Neural progenitor cell (in vitro differentiated cells): ENCODE results near the gene ZNF423.

Experiments used
- EZH2 ChIP-seq: fragments of 200-600 bp; sonication (generic); IDR thresholded peaks from 2 replicates; pipeline ENCODE4 v1.6.1; 2017; ENCODE audit warnings: antibody characterized with exemption, mild to moderate bottlenecking, moderate library complexity
- EZH2phosphoT487 ChIP-seq: fragments of 200-600 bp; sonication (generic); IDR thresholded peaks from 2 replicates; pipeline ENCODE4 v1.6.1; 2017; ENCODE audit warnings: antibody characterized with exemption
- TF ChIP-seq, protein P1 (sequence below): fragments of 200-600 bp; sonication (generic); IDR thresholded peaks from 2 replicates; pipeline ENCODE4 v1.5.1; 2017; ENCODE audit warnings: antibody characterized with exemption, mild to moderate bottlenecking

DNA sequence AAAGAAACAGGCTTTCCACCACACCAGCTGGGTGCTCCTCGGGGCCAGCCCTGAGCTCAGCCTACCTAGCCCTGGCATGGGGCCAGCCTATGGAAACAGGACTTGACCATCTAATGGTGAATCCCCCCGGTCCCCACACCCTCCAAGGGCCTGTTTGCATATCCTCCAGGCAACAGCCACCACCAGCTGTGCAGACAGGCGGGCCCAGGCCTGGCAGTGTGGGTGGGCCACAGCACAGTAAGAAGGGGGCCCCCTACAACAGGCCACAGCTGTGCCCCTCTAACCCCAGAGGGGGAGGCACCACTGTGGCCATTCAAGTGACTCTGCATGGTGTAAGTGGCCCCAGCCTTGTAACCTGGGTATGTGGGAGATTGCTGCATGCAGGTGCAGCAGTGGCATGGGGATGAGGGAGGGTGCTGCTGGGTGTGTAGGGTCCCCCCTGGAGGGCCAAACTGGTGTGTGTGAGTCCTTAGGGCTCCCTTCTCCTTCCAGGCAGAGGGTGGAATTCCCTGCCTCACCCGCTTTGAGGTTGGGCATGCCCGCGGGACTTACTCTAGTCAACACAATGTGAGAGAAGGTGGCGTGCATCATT lies 334.1 kb downstream of the ZNF423 start:
- TF ChIP-seq, protein P1, sequence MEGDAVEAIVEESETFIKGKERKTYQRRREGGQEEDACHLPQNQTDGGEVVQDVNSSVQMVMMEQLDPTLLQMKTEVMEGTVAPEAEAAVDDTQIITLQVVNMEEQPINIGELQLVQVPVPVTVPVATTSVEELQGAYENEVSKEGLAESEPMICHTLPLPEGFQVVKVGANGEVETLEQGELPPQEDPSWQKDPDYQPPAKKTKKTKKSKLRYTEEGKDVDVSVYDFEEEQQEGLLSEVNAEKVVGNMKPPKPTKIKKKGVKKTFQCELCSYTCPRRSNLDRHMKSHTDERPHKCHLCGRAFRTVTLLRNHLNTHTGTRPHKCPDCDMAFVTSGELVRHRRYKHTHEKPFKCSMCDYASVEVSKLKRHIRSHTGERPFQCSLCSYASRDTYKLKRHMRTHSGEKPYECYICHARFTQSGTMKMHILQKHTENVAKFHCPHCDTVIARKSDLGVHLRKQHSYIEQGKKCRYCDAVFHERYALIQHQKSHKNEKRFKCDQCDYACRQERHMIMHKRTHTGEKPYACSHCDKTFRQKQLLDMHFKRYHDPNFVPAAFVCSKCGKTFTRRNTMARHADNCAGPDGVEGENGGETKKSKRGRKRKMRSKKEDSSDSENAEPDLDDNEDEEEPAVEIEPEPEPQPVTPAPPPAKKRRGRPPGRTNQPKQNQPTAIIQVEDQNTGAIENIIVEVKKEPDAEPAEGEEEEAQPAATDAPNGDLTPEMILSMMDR, result no peak
- TF ChIP-seq EZH2, result no peak
- TF ChIP-seq EZH2phosphoT487, result no peak
